KG1 (cell line): ENCODE data around the gene DNM3.
A peak's percentile ranks its signal among the peaks of the same experiment; 100 is the strongest.

Source experiments
- DNase-seq: peaks from one replicate; lab custom pipeline; 2025; lab: John Stamatoyannopoulos, UW

DNM3 gene

DNA sequence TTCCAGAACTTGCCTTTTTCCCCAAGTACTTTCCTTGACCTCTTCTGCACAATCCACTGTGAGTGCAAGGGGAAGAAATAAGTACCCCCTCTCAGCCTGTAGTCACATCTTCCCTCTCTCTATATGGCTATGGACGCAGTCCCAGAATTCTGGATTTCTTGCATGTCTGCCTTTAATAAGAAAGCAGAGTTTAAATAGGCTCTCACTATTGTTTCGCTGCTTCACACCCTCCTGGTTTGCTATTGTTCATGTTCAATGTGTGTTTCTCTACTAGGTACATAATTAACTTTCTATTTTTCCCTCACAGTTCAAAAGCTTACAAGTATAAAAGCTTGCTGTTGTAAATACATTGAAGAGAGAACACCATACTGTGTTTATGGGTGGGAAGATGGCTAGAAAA lies 397.7 kb downstream of the DNM3 start:
- DNase-seq = no peak

DNA sequence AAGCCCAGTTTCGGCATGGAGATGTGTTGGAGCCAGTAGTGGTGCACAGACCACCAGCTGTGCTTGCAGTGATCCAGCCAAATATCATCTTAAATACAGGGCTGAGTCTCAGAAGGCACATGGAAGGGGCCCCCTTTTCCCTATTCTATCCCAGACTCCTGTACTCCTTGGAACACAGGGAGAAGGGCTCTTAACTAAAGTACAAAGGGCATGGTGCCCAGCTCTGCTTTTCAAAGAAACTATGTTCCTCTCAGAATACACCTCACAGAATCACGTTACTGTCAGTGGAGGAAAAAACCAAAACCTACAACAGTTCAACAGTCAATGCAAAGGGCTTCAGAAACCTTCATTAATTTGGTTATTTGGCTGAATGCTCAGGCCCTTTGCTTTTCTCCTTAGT lies 398.6 kb downstream of the DNM3 start:
- no peak for DNase-seq

DNA sequence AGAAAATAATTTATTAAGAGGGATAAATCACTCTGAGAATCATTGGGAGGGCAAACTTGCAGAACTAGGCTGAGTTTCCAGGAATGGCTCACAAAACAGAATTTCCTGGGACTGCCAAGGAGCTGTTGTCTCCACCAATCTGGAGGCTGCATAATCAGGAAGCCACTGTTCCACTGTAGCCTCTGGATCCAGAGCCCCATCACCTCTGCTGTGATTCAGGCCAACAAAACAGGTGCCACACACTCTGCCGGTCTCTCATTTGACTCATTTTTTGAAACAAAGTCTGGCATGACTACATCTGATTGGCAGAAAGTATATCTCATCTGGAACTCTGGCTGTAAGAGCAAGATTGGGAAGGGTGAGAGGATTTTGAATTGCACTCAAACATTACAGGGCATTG lies 400.2 kb downstream of the DNM3 start:
- DNase-seq = no peak

DNA sequence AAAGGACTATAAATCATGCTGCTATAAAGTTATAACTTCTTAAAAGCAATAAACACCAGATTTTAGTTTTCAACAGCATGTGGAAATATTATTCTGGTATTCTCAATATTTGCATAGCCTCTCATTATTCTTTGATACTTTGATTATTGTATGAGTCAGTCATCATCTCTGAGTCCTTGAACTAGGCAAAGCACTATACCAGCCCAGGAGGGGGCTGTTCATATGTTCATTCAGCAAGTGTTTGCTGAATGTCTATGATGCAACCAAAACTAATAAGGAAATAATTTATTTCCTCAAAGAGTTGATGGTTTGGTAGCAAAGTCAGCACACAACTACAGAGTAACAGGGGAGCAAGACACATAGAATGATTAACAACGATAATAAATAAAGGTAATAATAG lies 403.6 kb downstream of the DNM3 start:
- DNase-seq = no peak

DNA sequence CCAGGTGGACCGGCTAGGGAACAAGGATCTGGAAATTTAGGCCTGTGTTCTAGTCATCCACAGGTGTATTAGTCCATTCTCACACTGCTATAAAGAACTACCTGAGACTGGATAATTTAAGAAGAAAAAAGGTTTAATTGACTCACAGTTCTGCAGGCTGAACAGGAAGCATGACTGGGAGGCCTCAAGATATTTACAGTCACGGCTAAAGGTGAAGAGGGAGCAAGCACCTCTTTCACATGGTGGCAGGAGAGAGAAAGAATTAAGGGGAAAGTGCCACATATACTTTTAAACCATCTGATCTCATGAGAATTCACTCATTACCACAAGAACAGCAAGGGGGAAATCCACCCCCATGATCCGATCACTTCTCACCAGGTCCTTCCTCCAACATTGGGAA lies 404.5 kb downstream of the DNM3 start:
- no peak for DNase-seq

DNA sequence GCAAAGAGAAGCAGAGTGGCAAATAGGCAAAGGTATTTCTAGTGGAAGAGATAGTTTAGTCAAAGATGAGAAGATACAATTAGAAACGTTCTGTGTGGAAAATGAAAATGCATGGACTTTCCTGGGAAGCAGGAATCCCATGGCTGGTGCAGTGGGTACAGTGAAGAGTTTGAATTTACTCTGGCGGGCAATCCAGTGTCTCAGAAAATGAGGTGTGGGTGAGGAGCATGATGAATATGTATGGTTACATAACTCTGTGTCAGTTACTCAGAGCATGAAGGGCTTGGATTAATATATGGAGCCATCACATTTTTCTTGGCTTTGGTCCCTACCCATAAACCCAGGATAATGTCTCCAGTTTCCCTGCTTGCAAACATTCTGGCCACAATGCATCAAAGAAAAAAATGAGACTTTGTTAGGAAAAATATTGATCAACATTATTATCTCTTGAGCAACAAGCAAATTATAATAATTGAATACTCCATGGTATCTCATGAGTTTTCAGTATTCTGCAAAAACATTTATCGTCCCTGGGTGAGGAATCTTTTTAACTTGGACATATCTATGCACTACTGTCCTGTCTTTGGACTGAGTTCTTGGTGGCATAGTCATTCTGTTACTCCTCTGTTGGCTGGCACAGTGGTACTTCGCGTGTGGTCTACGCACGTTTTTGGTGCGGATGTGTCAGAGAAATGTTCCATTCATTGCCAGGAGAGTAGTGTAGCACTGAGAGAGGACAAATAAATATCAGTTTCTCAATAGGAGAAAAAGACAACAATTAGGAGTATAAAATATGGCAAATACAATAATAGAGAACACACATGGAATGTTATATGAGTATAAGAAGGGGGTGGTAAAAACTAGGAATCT lies 405.5 kb downstream of the DNM3 start:
- no peak for DNase-seq

DNA sequence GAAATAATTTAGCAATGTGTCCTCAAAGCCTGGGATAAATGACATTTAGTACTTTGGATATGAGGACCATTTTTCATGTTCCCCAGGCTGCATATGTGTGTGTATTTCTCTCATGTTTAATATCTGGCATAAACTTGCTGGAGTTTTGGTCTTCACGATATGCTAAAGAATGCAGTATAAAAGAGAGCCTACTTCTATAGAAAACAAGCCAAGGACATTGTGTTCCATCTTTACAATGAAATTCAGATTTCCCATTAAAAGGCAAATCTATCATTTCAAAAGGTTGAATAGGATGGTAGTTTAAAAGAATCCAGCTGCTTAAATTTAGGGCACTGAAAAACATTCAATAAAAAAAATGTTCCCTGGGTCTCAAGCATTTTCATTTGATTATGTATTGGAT lies 410.2 kb downstream of the DNM3 start:
- DNase-seq = no peak

DNA sequence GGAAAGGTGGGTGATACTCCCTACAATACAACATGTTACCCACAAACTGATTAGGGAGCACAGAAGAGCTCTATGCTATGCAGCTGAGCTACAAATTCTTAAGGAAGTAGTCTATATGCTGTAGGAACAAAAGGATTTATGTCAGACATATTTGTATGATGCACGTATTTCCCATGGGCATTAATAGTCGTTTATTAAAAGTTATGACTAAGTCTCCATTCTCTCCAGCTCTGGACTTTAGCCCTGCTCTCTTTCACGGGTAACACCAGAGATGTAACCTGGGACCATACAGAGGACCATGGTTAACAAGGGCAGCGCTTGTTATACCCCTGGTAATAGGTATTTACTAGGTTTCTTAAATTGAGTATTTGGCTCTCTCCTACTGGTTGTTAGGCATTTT lies 411.0 kb downstream of the DNM3 start:
- no peak for DNase-seq

DNA sequence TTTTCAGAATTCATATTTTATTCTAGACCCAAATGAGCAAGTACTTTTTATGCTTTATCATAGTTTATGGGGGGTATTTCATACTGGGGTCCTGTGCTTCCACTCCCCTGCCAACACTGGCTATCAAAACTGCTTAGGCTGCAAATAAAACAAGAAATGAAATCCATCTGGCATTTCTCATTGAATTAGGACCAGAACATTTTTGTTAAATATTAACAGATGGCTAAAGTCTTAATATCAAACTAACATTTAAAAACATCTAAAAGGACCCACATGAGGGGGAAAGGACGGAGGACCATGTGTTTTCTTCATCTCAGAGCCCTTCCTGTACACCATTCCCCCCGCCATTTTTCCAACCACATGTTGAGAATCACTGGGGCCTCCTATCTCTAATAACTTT lies 411.7 kb downstream of the DNM3 start:
- DNase-seq = no peak

DNA sequence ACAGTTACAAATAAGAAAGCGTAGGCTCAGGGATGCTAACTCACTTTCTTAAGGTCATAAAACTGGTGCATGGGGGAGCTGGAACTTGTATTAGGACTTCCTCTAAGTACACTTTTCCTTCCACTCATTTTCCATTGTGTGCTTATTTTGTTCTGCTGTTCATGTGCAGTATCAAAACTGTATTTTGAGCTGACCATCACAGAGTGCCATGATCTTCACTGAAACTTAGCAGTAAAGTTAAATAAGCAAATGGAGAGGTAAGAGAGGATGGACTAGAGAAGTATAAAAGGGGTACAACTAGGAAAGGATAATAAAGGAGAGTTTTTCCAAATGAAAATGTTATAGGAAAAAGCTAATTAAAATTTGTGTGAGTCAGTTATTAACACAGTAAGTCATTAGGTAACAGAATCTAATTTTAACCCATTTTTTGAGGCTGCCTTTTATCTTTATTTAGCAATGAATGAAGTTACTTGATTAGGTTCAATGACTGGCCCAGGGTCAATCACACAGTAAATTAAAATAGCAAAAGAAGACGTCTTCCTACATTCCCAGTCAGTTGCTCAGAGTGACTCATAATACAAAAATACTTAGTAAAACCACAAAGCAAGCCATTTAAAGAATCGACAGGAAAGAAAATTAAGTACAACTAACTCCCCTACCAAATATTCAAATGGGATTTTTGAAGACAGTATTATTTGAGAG lies 413.4 kb downstream of the DNM3 start:
- DNase-seq = peak; percentile 6

DNA sequence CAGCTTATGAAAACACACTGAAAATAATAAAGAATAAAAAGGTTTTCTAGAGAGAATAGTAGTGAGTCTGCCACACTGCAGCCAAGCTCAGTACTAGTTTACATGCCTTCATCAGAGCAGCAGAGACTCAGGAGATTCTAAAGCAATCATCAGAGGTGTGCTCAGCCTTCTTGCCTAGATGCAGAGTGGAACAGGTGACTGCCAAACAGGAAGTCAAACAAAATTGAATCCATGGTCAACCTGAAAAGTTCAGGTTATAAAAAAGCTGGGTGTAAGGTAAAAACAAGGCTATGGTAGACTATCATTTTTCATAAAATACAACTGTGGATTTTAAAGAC lies 413.9 kb downstream of the DNM3 start:
- DNase-seq = no peak

DNA sequence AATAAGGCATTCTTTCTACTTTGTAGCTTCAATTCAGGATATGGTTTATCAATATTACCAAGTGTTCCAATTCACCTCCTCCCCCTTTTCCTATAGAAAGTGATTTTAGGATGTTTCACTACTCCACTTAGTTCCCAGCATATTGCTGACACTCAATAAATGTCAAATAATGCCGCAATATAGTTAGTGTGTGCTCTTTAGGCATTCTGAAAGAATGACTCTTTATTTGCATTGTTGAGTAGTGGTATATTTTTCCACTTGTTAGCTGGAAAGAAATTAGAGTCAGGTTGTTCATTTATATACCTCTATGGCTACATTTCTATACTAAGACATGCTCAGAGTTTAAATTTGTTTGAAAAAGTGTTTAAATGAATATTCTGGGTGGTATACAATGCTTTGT lies 424.6 kb downstream of the DNM3 start:
- no peak for DNase-seq

DNA sequence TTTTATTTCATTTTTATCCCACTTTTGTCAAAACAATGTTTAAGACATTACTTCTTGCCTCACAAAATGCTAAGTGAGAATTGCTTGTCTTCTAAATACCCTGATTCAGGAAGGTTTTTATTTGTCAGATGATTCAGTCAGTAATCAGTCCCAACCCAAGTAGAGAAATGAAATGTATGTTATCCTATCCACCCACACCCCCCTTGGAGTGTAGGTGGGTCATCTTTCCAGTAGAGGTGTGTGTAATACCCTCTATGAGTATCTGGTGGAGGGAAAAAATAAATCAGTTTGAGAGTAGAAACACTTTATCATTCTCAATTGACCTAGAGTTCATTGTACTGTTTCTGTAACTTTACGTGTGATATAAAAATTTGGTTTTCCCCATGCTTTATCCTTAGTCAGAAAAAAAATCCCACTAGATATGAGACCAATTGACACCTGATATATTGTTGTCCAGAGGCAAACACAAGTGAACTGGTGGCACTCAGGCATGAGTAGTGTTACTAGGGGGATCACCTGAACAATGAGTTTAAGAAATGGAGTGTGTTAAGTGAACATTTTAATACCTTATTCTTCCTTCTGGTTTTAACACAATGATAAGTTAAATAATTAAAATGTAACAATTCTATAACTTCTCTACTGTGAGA lies 425.4 kb downstream of the DNM3 start:
- DNase-seq = no peak

DNA sequence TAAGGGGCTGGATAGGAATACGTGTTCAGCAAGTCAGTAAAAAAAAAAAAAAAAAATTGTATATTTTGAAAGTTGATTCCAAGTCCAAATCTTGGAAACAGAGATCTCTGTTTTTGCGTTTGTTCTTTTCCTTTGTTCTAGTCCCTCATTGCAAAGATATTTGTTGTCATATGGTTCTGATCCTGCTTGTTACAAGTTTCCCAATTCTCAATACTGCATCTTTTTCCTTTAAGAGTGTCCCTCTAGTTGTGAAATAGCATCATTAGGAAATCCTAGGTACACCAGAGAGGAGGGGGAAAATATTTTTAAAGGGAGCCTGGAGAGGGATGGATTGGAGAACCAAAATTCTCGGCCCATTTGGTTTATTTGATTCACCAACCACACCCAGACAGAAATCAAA lies 426.9 kb downstream of the DNM3 start:
- DNase-seq = no peak

DNA sequence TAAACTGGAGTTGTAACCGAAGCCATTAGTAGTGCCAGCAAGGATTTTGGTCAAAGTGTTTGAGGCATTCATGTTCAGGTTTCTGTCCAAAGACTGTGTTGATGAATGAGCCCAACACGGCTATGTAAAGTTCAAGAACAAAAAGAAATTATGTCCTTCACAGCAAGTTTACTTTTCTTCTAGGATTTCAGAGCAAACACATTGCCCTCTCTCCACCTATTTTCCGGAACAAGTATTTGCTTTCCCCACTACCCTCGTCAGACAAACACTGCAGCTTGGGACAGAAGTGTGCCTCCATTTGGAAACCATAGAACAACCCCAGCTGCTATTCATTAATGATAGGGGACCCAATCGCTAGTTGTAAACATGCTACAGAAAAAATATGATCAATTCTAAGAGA lies 427.8 kb downstream of the DNM3 start:
- DNase-seq = no peak

DNA sequence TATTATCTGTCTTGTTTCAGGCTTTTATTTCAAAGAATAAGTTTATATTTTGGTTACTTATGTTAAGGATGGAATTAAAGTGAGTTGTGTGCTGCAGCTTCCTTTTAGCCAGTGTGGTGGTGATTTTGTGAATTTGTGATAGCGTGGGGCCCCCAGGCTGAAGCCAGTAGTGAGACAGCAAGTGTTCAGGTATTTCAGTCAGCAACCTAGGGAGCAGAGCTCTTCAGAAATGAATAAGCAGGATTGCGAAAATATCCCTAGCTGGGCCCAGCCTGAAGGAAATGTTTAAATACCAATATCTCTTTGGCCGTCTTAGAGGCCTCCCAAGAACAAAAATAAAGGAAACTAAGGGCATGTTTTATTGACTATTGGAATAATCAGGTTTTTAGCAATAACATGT lies 428.3 kb downstream of the DNM3 start:
- DNase-seq = no peak

DNA sequence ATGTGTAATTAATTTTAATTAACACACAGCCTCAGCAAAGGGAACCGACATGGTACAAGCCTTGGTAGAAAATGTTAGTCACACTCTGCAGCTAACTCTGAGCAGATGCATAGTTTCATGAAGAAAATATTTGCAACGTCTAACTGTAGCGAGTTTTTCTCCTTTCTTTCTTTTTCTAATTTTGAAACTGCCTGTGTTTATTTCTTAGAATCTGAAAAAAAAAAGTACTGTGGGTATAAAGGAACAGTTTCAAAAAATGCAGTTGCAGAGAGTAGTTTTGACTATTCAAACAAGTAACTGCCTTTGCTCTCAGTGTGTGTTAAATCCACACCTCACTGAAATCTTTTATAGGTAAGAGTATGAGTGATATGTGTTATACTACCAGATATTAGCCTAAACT lies 429.3 kb downstream of the DNM3 start:
- no peak for DNase-seq

DNA sequence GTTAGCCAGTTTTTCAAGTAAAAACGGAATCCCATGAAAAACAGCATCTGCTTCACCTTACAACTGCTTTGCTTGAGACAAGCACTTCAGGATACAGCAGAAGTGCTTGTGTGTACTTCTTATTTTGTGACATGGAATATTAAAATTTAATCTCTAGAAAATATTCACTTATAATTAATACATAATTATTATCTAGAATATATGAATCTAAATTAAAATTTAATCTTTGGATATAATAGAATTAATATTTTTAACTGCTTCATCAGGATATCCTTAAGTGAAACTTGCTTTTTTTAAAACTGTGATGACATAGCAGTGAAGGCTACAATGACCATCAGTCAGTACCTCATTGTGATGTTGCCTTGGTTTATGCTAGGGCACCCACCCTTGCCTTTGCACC lies 430.8 kb downstream of the DNM3 start:
- DNase-seq = no peak

DNA sequence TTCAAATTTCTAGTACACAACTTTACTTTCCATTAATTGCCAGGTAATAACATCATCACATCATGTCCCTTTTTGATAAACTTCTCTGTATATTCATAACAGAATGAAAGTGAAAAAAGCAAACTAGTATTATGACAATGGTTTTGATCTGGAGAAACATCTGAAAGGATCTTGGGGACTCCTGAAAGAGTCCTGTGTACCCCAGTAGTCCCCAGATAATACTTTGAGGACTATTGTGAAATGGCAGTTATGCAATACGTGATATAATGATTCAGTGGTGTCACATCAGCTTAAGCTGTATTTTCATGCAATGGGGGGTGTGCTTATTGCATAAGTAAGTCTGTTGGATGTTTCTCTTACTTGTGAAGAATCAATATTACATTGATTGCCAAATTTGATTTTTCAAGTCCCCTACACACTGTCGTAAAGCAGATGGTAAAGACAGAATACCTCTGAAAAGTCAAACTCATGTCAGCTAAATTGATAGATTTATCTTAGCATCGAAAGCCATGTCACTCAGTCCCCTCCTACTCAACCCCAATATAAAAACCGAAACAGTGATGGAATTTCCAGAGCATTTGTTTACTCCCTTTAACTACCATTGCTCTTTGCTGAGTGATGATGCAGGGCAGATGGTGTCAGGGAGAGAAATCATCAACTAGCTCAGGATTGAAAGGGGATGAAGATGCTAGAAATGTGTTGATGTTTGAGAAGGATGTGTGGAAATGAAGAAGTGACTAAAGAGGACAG lies 432.5 kb downstream of the DNM3 start:
- no peak for DNase-seq

DNA sequence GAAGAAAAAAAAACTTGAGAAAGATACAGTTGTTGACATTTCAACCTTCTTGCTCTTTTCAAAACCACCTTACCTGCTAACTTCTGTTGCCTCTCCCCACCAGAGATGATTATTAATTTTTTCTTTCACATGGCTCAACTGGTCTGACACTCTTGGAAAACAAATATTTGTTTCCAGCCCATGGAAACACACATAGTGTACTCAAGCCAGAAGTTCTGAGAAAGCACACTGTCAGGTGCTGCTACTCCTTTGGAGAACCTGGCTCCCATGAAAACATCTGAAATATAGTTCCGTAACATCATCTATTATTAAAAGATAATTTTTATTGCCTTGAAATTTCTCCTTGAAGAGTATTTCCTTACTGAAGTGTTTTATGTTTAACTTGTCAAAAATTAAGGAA lies 434.2 kb downstream of the DNM3 start:
- no peak for DNase-seq

DNA sequence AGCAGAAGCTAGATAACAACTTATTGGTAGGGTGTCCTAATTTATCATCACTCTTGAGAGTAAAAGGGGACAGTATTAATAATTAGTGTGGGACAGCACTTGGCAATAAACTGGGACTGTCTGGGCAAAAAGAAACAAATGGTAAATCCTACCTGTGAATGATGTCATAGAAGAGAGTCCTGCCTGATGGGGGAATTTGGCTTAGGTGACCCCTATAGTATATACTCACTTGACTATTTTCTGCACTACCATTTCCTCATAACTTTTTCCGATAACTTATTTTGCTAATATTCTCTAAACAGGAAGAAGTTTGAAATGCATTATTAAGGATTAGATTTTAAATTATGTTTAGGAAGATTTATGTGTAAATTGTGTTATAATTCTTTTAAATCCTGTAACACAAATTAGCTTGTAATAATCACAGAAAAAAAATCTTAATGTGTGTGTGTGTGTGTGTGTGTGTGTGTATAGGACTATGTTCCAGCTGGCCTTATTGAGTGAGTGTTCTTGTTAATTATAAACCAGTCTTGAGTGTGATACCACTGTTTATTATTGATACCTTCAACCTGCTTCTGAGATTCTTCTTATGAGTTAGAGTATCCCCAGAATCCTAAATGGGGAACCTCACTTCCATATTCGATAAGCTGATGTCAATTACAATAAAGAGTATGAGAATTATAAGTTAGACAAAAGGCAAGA lies 435.0 kb downstream of the DNM3 start:
- DNase-seq = no peak

DNA sequence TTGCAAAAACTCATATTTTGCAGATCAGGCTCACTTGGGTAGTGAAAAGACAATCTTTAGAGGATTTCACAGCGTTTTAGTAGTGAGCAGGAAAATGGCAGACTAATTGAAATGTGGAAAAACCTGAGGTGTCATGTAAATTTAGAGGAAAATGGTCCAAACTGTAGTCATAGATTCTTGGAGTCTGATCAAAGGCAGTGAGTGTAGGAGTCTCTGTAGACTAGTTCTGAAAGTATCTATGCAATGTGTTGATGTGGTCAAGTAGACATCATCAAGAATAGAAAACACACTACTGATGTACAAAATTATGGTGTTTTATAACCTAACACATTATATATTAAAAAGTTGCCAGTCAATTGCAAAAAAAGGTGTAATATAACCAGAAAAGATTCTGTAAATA lies 436.0 kb downstream of the DNM3 start:
- DNase-seq = no peak
